NAMALWA (cell line): ENCODE measurements around the gene FGF1.

Experiments
- DNase-seq: peaks from one replicate; pipeline ENCODE4 v3.0.0-alpha.2; 2015; ENCODE audit warnings: low spot score

FGF1 gene

GRCh38 chr5:142685418-142686209, at the start of gene FGF1:
Gene FGF1, minus strand, starts transcription at chr5:142686090. Its CDS starts 71,963 bp downstream, at chr5:142614127.
- DNase-seq: no peak

GRCh38 chr5:142727735-142728047, 41.8 kb upstream of the FGF1 start:
- no peak for DNase-seq

- no peak for DNase-seq
Measured at GRCh38 chr5:142726188-142726731, 40.4 kb upstream of the FGF1 start.

GRCh38 chr5:142725231-142726187, 39.6 kb upstream of the FGF1 start:
- DNase-seq: no peak

- no peak for DNase-seq
Measured at GRCh38 chr5:142724821-142725220, 38.9 kb upstream of the FGF1 start.

- DNase-seq: no peak
Measured at GRCh38 chr5:142722896-142723295, 37.0 kb upstream of the FGF1 start.

GRCh38 chr5:142722146-142722545, 36.3 kb upstream of the FGF1 start:
- DNase-seq: no peak

GRCh38 chr5:142720641-142721271, 34.9 kb upstream of the FGF1 start:
- DNase-seq: peak; percentile 26

- DNase-seq: no peak
Measured at GRCh38 chr5:142719836-142720370, 34.0 kb upstream of the FGF1 start.

GRCh38 chr5:142717582-142718215, 31.8 kb upstream of the FGF1 start:
- peak; percentile 57 for DNase-seq

- DNase-seq: peak; percentile 84
Measured at GRCh38 chr5:142716963-142717362, 31.1 kb upstream of the FGF1 start.

GRCh38 chr5:142715291-142715690, 29.4 kb upstream of the FGF1 start:
- DNase-seq: no peak

- DNase-seq: peak; percentile 92
Measured at GRCh38 chr5:142713121-142713706, 27.3 kb upstream of the FGF1 start.

GRCh38 chr5:142703153-142703552, 17.3 kb upstream of the FGF1 start:
- no peak for DNase-seq

GRCh38 chr5:142701673-142702311, 15.9 kb upstream of the FGF1 start:
- DNase-seq: no peak

GRCh38 chr5:142700566-142700965, 14.7 kb upstream of the FGF1 start:
- DNase-seq: no peak

- peak; percentile 85 for DNase-seq
Measured at GRCh38 chr5:142699184-142699720, 13.4 kb upstream of the FGF1 start.

- DNase-seq: no peak
Measured at GRCh38 chr5:142698447-142699183, 12.7 kb upstream of the FGF1 start.
